Neutrophil (primary cell): ENCODE measurements around the gene OR10K2.

Experiments used
- H3K27ac ChIP-seq: fragments of 200-600 bp; sonication (generic); 2 replicates; pipeline ENCODE4 v1.5.1; 2016; ENCODE audit warnings: mild to moderate bottlenecking, moderate library complexity
- H3K27me3 ChIP-seq: fragments of 200-600 bp; sonication (generic); 2 replicates; pipeline ENCODE4 v1.6.0; 2016; ENCODE audit warnings: mild to moderate bottlenecking
- H3K36me3 ChIP-seq: fragments of 200-600 bp; sonication (generic); 2 replicates; pipeline ENCODE4 v1.5.1; 2017
- H3K4me1 ChIP-seq, 2 experiments: fragments of 200-600 bp in 1 of 2; sonication (generic) in 1 of 2; 1 replicate in 1 of 2; 2 replicates in 1 of 2; pipeline versions ENCODE4 v1.5.1 to v1.6.1; 2013 to 2016; ENCODE audit warnings: low read depth in 1 of 2, low read length in 1 of 2, mild to moderate bottlenecking in 1 of 2, moderate library complexity in 1 of 2; ENCODE audit not compliant: control insufficient read depth in 1 of 2, insufficient read depth in 1 of 2
- H3K4me3 ChIP-seq, 2 experiments: fragments of 200-600 bp in 1 of 2; sonication (generic) in 1 of 2; 1 replicate in 1 of 2; 2 replicates in 1 of 2; pipeline ENCODE4 v1.5.1; 2013 to 2016; ENCODE audit warnings: low read depth in 1 of 2, low read length in 1 of 2, mild to moderate bottlenecking in 1 of 2, moderate library complexity in 1 of 2
- H3K9me3 ChIP-seq: fragments of 200-600 bp; sonication (generic); 2 replicates; pipeline ENCODE4 v1.5.1; 2016
- CTCF ChIP-seq: fragments of 200-600 bp; sonication (generic); IDR thresholded peaks from 2 replicates; pipeline ENCODE4 v1.5.1; 2016; ENCODE audit warnings: antibody characterized with exemption

The OR10K2 gene

GRCh38 chr1:158426137-158426536, at the start of gene OR10K2:
Gene OR10K2 (minus strand): TSS chr1:158426237. CDS start chr1:158420866, 5,371 bp downstream.
- Histone ChIP-seq H3K4me1 (peaks cover 24 to 27% of the 10 kb centered on the region in 2 experiments), H3K9me3 (no peaks in the 10 kb centered on the region), H3K27me3 (no peaks in the 10 kb centered on the region), H3K36me3 (no peaks in the 10 kb centered on the region), H3K4me3 (no peak within 1 kb of the TSS), H3K27ac (no peak within 1 kb of the TSS)
- no peak for TF ChIP-seq CTCF

GRCh38 chr1:158471920-158472319, 45.9 kb upstream of the OR10K2 start, which contains the start of gene OR10R2:
Gene OR10R2 (plus strand): TSS chr1:158472220. CDS start chr1:158472326, 106 bp downstream.
- H3K27me3 ChIP-seq = no peaks in the 10 kb centered on the region
- TF ChIP-seq CTCF = no peak
- no peaks in the 10 kb centered on the region for H3K4me1 ChIP-seq
- H3K36me3 ChIP-seq = no peaks in the 10 kb centered on the region
- H3K4me3 ChIP-seq = no peak within 1 kb of the TSS
- no peak within 1 kb of the TSS for H3K27ac ChIP-seq
- H3K9me3 ChIP-seq = no peaks in the 10 kb centered on the region

DNA sequence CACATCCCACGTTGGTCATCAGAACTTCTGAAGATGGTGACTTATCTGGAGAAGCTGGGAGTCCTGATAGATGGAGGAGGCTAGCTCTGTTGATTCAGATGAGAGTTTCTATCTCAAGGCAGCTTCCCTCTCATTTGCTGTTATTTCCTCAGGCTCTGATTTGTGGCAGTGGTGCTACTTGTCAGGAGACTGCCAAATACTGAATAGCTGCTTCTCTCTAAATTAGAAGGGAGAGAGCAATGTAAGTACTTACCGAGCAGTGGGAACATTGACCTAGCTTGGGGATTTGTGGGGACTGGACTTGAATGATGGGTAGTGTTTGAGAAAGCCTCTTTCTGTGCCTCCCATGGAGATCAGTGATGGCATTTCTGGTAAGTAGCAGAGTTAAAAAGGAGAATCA, 35.5 kb upstream of the OR10K2 start, which contains the start of gene OR10K1:
Gene OR10K1 (plus strand): TSS at position 301 of the 400 bp plus-strand sequence. CDS start 3,728 bp downstream, outside the sequence.
- no peak for TF ChIP-seq CTCF
- no peak within 1 kb of the TSS for H3K4me3 ChIP-seq
- H3K36me3 ChIP-seq = no peaks in the 10 kb centered on the region
- H3K27ac ChIP-seq = no peak within 1 kb of the TSS
- no peaks in the 10 kb centered on the region for H3K4me1 ChIP-seq
- no peaks in the 10 kb centered on the region for H3K9me3 ChIP-seq
- H3K27me3 ChIP-seq = peaks cover 7% of the 10 kb centered on the region

DNA sequence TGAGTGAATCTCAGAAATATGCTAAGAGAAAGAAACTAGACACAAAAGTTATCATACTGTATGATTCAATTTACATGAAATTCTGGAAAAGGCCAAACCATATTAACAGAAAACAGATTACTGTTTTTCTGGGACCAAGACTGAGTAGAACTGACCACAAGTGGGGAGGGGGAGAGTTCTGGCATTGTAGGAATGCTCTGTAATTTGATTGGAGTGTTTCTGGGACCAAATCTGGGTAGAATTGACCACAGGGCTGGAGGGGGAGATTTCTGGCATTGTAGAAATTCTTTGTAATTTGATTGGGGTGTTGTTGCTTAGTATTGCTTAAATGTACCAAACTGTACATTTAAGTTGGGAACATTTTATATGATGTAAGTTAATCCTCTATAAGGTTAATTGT, 32.2 kb upstream of the OR10K2 start:
- H3K4me3 ChIP-seq = no peak overlapping the region
- no peak overlapping the region for H3K27ac ChIP-seq
- H3K36me3 ChIP-seq = no peaks in the 10 kb centered on the region
- no peak for TF ChIP-seq CTCF
- no peaks in the 10 kb centered on the region for H3K4me1 ChIP-seq
- no peaks in the 10 kb centered on the region for H3K9me3 ChIP-seq
- H3K27me3 ChIP-seq = peaks cover 7% of the 10 kb centered on the region

DNA sequence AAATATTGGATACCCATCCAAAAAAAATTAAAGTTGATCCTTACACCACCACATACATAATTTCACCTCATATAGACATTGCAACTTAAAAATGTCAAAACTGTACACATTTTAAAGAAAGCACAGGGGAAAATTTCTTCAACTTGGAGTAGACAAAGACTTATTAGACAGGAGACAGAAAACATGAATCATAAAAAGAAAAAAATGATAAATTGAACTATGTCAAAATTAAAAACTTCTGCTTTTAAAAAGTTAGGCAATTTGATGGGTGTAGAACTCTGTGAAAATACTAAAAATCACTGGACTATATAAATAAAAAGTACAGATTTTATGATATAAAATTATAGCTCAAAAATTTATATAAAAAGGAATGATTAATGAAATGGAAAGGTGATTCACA, 31.2 kb upstream of the OR10K2 start:
- TF ChIP-seq CTCF = no peak
- Histone ChIP-seq H3K36me3 (no peaks in the 10 kb centered on the region), H3K27me3 (peaks cover 7% of the 10 kb centered on the region), H3K4me3 (no peak overlapping the region), H3K4me1 (no peaks in the 10 kb centered on the region), H3K27ac (no peak overlapping the region), H3K9me3 (no peaks in the 10 kb centered on the region)

GRCh38 chr1:158454537-158454936, 28.5 kb upstream of the OR10K2 start:
- no peaks in the 10 kb centered on the region for H3K4me1 ChIP-seq
- H3K27ac ChIP-seq = no peak overlapping the region
- peaks cover 6% of the 10 kb centered on the region for H3K27me3 ChIP-seq
- no peaks in the 10 kb centered on the region for H3K9me3 ChIP-seq
- no peak overlapping the region for H3K4me3 ChIP-seq
- no peak for TF ChIP-seq CTCF
- no peaks in the 10 kb centered on the region for H3K36me3 ChIP-seq
